HG03460 (cell line): ENCODE data around the gene EIF1AD.

Source experiments
- ATAC-seq: cut with Tn5 transposase; IDR thresholded peaks from one replicate; pipeline ENCODE4 v1.9.1; 2021; ENCODE audit not compliant: unreplicated experiment

The EIF1AD gene

GRCh38 chr11:66006134-66006890 lies 4.4 kb upstream of the EIF1AD start:
- no peak for ATAC-seq

DNA sequence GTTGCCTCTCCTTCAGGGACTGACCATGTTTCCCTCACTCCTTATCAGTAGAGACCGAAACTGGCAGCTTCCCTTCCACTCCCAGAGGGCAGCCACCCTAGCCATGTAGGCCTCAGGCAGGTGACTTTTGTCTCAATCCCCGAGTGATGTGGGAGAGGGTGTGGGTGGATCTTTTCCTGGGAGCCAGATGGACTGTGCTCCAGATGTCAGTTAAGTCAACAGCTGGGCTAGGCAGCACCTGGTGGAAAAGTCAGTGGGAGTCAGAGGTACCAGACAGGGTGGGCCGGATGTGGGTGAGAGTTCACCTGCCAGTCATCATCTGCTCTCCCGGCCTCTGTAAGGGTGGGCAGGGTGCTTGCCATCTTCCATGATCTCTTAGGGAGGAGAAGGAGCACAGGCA lies 2.2 kb upstream of the EIF1AD start:
- ATAC-seq: no peak

GRCh38 chr11:66003291-66003690 lies 1.3 kb upstream of the EIF1AD start:
- no peak for ATAC-seq

GRCh38 chr11:66002648-66003225 lies 780 bp upstream of the EIF1AD start:
- peak; percentile 32 for ATAC-seq

DNA sequence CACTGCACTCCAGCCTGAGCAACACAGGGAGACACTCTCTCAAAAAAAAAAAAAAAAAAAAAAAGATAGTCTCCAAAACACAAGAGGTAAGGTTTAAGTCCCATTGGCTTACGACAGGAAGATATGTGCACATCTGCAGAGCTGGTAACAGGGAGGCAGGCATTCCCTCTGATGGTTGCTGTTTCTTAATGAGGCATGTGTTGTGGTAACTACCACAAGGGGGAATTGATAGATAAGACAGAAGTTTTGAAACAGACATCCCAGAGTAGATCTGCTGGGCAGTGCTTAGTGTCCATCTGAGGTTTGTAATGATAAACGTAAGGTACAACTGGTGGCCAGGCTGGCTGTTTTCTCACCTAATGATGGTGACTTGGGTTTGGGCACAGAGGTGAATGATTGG lies 4.7 kb downstream of the EIF1AD start:
- ATAC-seq: no peak

DNA sequence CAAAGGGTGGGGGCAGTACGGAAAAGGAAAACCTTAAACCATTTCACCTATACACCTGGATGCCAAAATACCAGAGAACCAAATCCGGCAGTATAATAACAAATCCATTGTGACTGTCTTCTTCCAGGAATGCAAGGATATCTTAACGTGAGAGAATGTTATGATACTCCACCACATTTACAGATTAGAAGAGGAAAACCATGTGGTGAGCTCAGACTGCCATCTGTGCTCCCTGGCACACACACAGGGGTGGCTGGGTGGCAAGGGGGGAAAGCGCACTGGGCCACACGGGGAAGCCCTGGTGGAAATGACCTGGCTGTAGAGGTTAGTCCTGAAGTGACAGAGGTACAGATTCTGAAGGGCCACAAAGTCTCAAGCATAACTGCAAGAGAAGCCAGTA lies 9.9 kb downstream of the EIF1AD start:
- no peak for ATAC-seq

DNA sequence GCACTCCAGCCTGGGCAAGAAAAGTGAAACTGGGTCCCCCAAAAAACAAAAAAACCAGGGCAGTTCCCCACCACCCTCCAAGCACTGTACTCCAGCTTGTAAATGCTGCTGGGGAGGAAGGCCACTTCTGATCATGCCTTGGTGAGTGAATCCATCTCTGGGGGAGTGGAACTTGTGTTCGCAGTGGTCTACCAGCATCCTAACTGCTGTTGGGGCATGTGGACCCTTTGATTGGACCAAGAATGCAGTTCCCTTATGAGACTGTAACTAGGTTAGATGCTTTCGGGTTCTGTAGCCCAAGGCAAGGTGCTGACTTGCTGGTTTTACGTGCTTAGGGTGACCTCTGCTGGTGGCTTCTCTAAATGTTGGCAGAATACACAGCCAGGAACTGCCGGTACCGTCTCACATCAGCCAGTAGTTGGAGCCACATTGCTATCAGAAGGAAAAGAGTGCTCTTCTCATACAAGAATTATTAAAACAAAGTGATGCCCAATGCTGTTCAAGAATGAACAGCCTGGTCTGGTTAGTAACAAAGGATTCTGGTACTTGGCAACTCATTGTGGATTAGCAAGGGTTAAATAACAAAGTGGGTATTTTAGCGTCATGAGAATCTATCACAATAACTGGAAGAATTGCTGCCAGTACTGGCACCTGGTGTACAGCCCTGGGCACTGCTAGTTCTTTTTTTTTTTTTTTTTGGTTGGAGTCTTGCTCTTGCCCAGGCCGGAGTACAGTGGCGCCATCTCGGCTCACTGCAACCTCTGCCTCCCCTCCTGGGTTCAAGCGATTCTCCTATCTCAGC lies 13.0 kb downstream of the EIF1AD start:
- peak; percentile 90 for ATAC-seq

GRCh38 chr11:65987336-65987735 lies 14.6 kb downstream of the EIF1AD start:
- ATAC-seq: no peak

GRCh38 chr11:65983589-65983987 lies 18.4 kb downstream of the EIF1AD start:
- ATAC-seq: no peak

DNA sequence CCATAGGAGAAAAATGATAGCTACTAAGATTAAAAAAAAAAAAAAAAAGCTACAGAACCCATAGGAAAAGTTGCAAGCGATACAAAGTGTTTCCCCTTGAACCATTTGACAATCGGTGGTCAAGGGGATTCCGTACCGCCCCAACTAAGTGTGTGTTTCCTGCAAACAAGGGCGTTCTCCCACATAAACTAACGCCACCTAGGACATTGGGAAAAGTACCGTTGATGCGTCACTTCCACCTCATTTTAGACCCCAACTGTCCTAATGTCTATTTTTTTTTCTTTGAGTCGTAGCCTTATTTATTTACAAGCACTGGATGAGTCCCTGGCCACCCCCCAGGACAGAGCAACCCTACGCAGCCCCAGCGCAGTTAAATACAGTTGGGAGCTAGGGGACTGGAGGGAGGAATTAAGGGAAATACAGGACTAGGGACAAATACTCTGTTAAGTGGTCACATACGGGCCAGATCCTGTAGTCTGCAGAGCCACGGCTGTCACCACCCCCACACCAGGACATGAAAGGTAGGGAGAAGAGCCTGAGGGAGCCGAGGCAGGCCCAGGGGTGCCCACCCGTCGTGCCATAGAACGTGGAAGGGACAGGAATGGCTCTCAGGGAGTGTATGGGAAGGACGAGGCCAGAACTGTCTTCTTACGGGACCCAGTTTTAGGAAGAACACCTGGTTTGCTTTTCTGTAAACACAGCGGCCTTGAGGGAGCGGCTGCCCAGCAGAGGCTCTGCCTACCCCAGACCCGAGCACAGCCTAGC lies 19.0 kb downstream of the EIF1AD start:
- ATAC-seq: no peak

GRCh38 chr11:65981972-65982823 lies 19.8 kb downstream of the EIF1AD start:
- no peak for ATAC-seq

DNA sequence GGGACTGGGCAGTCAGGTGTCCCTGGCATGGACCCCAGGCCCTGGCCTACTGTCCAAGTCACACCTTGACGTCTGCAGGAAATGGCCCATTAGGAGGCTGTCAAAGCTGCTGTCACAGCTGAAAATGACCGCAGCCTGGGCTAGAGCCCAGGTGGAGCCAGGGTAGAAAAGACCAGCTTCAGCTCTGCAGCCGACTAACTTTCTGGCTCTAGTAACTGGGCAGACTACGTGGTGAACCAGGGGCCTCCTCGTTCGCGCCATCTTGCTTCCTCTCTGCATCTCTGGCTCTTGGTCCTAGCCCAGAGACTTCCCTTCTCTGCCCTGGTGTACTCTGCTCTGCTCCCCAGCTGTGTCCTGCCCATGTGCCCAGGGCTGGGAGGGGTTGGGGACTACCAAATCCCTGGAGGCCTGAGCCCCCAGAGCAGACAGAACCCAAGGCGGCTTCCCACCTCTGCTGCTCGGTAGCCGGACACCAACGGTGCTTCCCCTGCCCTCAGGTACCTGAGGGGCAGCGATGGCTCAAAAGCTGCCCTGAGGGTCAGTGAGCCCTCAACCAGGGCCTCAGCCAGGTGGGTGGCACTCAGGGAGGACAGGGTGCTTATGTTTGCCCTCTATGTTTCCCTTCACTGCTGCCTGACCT lies 20.7 kb downstream of the EIF1AD start:
- ATAC-seq: no peak

GRCh38 chr11:65979261-65979759 lies 22.6 kb downstream of the EIF1AD start:
- ATAC-seq: no peak

- no peak for ATAC-seq
Observed at GRCh38 chr11:65978391-65979238, 23.3 kb downstream of the EIF1AD start.

DNA sequence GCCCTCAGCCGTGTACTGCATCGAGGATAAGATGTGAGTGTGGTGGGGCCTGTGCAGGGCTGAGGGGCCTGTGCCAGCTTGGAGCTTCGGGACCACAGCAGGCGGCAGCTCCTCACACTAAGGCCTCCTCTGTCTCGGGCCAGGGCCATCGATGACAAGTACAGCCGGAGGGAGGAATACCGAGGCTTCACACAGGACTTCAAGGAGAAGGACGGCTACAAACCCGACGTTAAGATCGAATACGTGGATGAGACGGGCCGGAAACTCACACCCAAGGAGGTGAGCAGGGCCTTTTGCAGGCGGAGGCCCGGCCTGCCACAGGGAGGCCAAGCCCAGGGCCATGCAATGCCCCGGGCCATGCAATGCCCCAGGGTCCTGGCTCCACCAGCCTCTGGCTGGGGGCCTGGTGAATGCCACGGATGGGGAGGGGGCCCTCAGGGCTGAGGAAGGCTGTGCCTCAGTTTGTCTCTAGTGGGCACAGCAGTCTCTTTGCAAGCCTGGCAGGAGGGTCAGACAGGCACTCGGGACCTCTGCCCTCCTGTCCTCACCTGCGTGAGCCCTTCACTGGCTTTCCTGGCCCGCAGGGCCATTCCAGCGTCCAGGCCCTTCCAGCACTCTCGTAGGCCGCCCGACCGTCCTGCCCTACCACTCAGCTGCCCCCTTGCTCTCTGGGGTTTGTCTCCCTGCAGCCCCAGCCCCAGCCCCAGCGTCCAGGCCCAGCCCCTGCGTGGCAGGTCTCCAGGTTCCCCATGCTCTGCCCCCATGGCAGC lies 24.2 kb downstream of the EIF1AD start:
- no peak for ATAC-seq

GRCh38 chr11:65976216-65977176 lies 25.5 kb downstream of the EIF1AD start:
- no peak for ATAC-seq

- no peak for ATAC-seq
Observed at GRCh38 chr11:65975771-65976170, 26.2 kb downstream of the EIF1AD start.
